ENCODE measurements around the gene SLN.
"Not testable (repeated sequence)": the region's sequence is repeated elsewhere in the genome, so short reads cannot be mapped to it uniquely, and the experiment has no call there.

SLN gene

GRCh38 chr11:107711861-107712755 is at the start of gene SLN:
Gene SLN (minus strand): TSS chr11:107712056.
- DNase-seq: no peak

DNA sequence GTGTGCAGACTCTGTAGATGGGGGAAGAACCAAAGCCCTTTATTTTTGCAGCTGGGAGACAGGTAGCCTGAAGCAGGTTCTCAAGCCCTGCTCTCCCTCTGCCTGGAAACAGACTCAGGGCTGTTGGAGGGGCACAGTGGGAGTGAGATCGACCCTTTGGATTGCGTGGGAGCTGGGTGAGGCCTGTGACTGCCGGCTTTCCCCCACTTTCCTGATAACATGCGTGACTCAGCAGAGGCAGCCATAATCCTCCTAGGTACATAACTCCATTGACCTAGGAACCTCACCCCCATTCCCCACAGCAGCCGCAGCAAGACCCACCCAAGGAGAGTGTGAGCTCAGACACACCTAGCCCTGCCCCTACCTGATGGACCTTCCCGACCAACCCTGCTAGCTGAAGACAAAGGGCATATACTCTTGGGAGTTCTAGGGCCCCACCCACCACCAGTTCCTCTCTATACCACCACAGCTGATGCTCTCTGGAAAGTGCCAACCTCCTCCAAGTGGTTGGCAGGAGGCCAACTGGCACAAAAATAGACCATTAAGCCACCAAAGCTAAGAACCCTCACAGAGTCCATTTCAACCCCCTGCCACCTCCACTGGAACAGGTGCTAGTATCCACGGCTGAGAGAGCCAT is 47.0 kb upstream of the SLN start:
- not testable (repeated sequence) for DNase-seq

DNA sequence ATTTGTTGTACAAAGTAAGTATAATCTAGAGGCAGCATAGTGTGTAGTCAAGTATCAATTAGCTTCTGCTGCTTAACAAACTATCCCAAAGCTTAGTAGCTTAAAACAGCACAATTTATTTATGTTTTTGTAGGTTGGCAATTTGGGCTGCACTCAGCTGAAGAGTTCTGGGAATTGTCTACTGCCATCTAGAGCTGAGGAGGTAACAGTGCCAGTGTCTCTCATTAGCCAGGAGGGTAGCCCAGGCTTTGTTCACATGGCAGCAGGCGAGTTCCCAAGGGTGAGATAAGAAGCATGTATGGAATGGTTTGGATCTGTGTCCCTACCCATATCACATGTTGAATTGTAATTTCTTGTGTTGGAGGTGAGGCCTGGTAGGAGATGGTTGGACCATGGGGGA is 45.8 kb upstream of the SLN start:
- DNase-seq: no peak

- no peak for DNase-seq
These were observed 44.7 kb upstream of the SLN start for GRCh38 chr11:107756553-107756952.

DNA sequence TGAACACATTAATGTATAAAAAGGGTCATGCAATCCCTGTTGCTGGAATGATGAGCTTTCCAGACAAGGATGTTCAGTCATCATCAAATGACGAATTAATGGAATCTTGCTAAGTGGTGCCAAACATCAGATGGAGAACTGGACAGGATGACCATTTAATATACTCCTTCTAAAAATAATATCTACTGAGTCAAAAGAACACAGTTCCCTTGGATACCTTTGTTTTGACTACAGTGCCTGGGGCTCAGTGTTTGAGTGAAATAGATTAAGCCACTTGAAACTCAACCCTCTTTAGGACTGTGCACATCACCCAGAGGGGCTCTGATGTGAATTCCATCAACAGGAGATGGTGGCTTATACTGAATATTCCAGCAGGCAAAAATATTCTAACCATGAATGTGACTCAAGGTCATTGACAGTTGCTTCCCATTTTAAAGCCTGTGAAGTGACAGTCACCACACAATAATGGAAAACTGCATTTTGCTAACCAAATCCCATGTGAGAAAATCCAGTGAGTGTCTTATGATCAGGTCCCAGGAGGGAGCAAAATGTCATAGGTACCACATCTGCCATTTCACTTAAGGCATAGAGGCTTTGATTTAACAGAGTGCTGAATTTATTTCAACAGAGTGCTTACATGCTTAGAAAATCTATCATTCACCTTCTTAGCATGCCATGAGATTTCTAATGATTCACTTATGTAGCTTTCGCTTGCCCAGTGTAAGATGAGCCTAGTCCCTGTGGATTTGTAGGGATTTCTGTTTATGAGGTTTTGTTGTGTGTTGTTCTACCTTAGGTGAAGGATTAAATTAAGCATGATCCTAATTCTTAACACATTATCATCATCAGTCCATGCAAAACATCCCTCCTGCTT is 41.3 kb upstream of the SLN start:
- DNase-seq: no peak

DNA sequence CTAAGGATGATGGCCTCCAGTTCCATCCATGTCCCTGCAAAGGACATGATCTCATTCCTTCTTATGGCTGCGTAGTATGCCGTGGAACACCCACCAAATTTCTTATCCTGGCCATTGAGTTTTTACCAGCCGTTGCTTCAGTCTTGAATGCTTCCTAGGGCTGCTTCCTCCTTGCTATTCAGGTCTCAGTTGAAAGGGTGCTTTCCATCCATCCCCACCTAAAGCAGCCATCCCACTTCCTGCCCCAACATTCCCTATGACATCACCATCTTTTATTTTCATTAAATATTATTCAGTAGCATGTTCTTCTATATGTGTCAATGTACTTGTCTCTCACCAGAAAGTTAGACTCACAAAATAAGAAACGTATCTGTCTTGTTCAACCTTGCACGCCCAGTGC is 40.7 kb upstream of the SLN start:
- no peak for DNase-seq

DNA sequence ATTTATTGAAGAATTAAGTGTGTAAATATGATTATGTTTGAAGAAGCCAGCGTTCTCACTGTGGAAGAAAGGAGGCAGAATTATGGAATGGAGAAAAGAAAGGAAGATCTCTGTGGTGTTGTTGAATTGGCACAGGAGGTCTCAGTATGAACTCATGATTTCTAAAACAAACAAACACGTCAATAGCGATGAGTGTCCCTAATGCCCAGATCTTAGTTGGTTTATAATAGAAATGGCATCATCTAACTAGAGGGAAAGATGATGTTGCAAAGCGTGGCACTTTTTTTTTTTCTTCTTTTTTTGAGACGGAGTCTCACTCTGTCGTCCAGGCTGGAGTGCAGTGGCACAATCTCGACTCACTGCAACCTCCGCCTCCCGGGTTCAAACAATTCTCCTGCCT is 39.2 kb upstream of the SLN start:
- no peak for DNase-seq

DNA sequence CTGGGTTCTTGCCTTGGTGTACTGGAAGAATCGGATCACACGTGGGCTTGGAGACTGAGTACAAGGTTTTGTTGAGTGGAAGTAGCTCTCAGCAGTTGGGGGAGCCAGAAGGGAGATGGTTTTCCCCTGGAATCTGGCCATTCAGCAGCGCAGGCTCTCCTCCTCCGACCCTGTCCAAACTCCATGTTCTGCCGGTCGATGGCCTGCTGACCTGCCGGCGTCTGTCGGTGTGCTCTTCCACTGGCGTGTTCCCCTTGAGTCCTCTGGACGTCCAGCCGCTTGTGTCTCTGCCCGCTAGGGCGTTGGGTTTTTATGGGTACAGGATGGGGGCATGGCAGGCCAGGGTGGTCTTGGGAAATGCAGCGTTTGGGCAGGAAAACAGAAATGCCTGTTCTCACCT is 38.5 kb upstream of the SLN start:
- DNase-seq: no peak

GRCh38 chr11:107747622-107748021 is 35.8 kb upstream of the SLN start:
- no peak for DNase-seq

DNA sequence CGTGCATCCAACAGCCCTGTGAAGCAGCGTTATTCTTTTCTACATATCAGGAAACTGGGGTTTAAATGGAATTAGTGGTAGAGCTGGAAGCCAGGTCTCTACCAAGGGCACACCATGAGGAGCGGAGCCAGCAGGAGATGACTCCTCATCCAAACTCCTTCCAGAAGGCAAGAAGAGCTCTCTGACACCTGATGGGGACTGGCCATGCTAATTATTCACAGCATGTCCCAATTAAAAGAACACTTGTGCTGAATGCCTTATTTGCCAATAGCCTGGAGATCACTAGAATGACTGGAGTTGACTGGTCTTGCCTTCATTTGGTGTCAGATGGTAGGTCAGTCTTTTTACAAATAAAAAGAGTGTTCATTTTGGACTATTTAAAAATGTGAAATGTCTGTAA is 32.9 kb upstream of the SLN start:
- no peak for DNase-seq

- DNase-seq: no peak
These were observed 31.3 kb upstream of the SLN start for GRCh38 chr11:107743191-107743590.

- no peak for DNase-seq
These were observed 29.4 kb upstream of the SLN start for GRCh38 chr11:107741044-107741823.

- no peak for DNase-seq
These were observed 28.4 kb upstream of the SLN start for GRCh38 chr11:107740271-107740670.

- no peak for DNase-seq
These were observed 24.7 kb upstream of the SLN start for GRCh38 chr11:107736546-107736945.

DNA sequence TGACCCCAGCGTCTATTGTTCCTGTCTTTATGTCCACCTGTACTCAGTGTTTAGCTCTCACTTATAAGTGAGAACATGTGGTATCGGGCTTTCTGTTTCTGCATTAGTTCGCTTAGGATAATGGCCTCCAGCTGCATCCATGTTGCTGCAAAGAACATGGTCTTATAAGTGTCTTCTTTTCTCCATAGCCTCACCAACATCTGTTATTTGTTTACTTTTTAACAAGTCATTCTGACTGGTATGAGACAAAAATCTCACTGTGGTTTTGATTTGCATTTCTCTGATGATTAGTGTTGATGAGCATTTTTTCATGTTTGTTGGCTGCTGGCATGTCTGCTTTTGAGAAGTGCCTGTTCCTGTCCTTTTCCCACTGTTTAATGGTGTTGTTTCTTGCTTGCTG is 21.7 kb upstream of the SLN start:
- DNase-seq: no peak

- no peak for DNase-seq
These were observed 20.8 kb upstream of the SLN start for GRCh38 chr11:107732689-107733051.

GRCh38 chr11:107731941-107732688 is 20.3 kb upstream of the SLN start:
- DNase-seq: no peak

- DNase-seq: no peak
These were observed 10.8 kb upstream of the SLN start for GRCh38 chr11:107722662-107723061.

GRCh38 chr11:107721207-107721606 is 9.4 kb upstream of the SLN start:
- no peak for DNase-seq

GRCh38 chr11:107720303-107720774 is 8.5 kb upstream of the SLN start:
- no peak for DNase-seq

- DNase-seq: peak; percentile 56
These were observed 7.9 kb upstream of the SLN start for GRCh38 chr11:107719557-107720302.
